Transverse colon (tissue), 4 donors: ENCODE results near the gene DMRTC2. TPM values are rescaled to one million over a fixed set of nuclear protein-coding genes. Genes with fewer than 3 reads are reported as not detected.

Experiments used
- DNase-seq: peaks from one replicate; pipeline ENCODE4 v3.0.0-alpha.2; 2019
- H3K27ac ChIP-seq, 4 donors: fragments of 200-600 bp; sonication (generic); 2 replicates each; pipeline ENCODE4 v1.5.1; 2016 to 2018; ENCODE audit warnings: inconsistent platforms in 4 of 4
- H3K27me3 ChIP-seq: fragments of 200-600 bp; sonication (generic); 2 replicates; pipeline ENCODE4 v1.5.1; 2017; ENCODE audit warnings: inconsistent platforms
- H3K36me3 ChIP-seq, 4 donors: fragments of 200-600 bp; sonication (generic); 2 replicates each; pipeline ENCODE4 v1.5.1; 2017 to 2019; ENCODE audit warnings: inconsistent platforms in 4 of 4
- H3K4me1 ChIP-seq, 4 donors: fragments of 200-600 bp; sonication (generic); 2 replicates each; pipeline ENCODE4 v1.5.1; 2017 to 2020; ENCODE audit warnings: inconsistent platforms in 4 of 4
- H3K4me3 ChIP-seq, 4 donors: fragments of 200-600 bp; sonication (generic); 1 replicate in 1 of 4; 2 replicates in 3 of 4; pipeline versions ENCODE4 v1.5.1 to v1.6.1; 2017 to 2019; ENCODE audit warnings: inconsistent platforms in 4 of 4
- H3K9me3 ChIP-seq, 2 donors: fragments of 200-600 bp; sonication (generic); 2 replicates each; pipeline ENCODE4 v1.5.1; 2017 to 2019; ENCODE audit warnings: inconsistent platforms in 2 of 2
- EP300 ChIP-seq: sonication (generic); formaldehyde crosslinking; IDR thresholded peaks from one replicate; pipeline ENCODE4 v1.6.1; 2017; ENCODE audit warnings: antibody characterized with exemption, low read depth
- POLR2A ChIP-seq: fragments of 450-650 bp; IDR thresholded peaks from one replicate; pipeline ENCODE4 v1.6.1; 2016; ENCODE audit warnings: antibody characterized with exemption, mild to moderate bottlenecking, moderate library complexity
- POLR2AphosphoS5 ChIP-seq, 3 donors: sonication (generic); formaldehyde crosslinking; IDR thresholded peaks; one replicate each; pipeline ENCODE4 v1.6.1; 2016; ENCODE audit warnings: antibody characterized with exemption in 3 of 3
- WGBS, 2 donors: methylation state at CpG; one replicate each; pipeline ENCODE4 v1.1.5; 2018; ENCODE audit warnings: low coverage in 1 of 2; 5-methylcytosine and 5-hydroxymethylcytosine counted together
- in situ Hi-C, 4 donors: fragments of 200-750 bp; cut with MboI; loops; one replicate each; pipeline versions ENCODE4 v1.15.0 to v1.15.1; 2017; ENCODE audit warnings: low sequenced_read_pairs in 3 of 4, low pct_ligation_motif_present in 1 of 4, low pct_unique_long_range_greater_than_20kb in 1 of 4
- intact Hi-C: fragments of 100-400 bp; cut with DNase I; formaldehyde crosslinking; loops from one replicate; pipeline ENCODE4 v1.15.1; 2023; ENCODE audit warnings: low total_unique reads
- total RNA-seq, 4 donors: library from RNA; depleted of rRNA; stranded (reverse); fragments of >200 nt; gene quantifications; one replicate each; pipeline ENCODE4 v1.1.0, GENCODE V29; 2016
- TF ChIP-seq, protein P1 (sequence below), 5 experiments: fragments of 200-600 bp in 3 of 5; fragments of 450-650 bp in 2 of 5; sonication (generic) in 3 of 5; IDR thresholded peaks; 1 replicate in 2 of 5; 2 replicates in 3 of 5; pipeline ENCODE4 v1.5.1; 2016 to 2017; ENCODE audit warnings: antibody characterized with exemption in 5 of 5, inconsistent platforms in 3 of 5, mild to moderate bottlenecking in 2 of 5, moderate library complexity in 1 of 5

The DMRTC2 gene
- total RNA-seq, 4 donors from 2014 or later: not detected

DNA sequence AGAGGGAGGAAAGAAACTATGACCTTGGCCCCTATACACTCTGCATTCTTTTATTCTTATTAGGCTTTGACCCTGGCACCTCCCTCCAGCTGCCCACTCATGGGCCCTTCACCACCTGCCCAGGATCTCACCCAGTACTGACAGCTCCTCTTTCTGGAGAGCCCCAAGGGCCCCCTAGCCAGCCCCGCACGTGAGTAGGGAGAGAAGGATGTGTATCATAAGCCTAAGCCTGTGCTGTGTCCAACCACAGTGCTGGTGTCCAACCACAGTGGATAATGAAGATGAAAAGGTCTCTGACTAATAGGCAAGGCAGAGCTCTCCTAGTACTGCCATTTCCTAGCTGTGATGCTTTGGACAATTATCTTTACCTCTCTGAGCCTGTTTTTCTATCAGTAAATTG, 4.2 kb downstream of the DMRTC2 start:
- H3K4me1 ChIP-seq: no peaks in the 10 kb centered on the region
- in situ Hi-C loops: loop anchor here in 1 of 4 donors (25.0 kb wide), 1 partner anchor 362 kb away; no protein-coding TSS in a partner anchor
- no peaks in the 10 kb centered on the region for H3K9me3 ChIP-seq
- H3K27me3 ChIP-seq: peaks cover 29% of the 10 kb centered on the region
- intact Hi-C loops: no loop called here
- H3K4me3 ChIP-seq: no peak overlapping the region
- 80% methylated on average over 2 of the region's 2 CpGs; no CpG with 5 or more reads in 1 of the 2 donors for WGBS, 2 donors
- H3K27ac ChIP-seq: no peak overlapping the region
- TF ChIP-seq EP300 (no peak), POLR2A (no peak), POLR2AphosphoS5 (IDR thresholded peaks at IDR 0.05) (no peak)
- TF ChIP-seq, protein P1, sequence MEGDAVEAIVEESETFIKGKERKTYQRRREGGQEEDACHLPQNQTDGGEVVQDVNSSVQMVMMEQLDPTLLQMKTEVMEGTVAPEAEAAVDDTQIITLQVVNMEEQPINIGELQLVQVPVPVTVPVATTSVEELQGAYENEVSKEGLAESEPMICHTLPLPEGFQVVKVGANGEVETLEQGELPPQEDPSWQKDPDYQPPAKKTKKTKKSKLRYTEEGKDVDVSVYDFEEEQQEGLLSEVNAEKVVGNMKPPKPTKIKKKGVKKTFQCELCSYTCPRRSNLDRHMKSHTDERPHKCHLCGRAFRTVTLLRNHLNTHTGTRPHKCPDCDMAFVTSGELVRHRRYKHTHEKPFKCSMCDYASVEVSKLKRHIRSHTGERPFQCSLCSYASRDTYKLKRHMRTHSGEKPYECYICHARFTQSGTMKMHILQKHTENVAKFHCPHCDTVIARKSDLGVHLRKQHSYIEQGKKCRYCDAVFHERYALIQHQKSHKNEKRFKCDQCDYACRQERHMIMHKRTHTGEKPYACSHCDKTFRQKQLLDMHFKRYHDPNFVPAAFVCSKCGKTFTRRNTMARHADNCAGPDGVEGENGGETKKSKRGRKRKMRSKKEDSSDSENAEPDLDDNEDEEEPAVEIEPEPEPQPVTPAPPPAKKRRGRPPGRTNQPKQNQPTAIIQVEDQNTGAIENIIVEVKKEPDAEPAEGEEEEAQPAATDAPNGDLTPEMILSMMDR (IDR thresholded peaks at IDR 0.05): no peak
- H3K36me3 ChIP-seq: no peaks in the 10 kb centered on the region
- DNase-seq: no peak

DNA sequence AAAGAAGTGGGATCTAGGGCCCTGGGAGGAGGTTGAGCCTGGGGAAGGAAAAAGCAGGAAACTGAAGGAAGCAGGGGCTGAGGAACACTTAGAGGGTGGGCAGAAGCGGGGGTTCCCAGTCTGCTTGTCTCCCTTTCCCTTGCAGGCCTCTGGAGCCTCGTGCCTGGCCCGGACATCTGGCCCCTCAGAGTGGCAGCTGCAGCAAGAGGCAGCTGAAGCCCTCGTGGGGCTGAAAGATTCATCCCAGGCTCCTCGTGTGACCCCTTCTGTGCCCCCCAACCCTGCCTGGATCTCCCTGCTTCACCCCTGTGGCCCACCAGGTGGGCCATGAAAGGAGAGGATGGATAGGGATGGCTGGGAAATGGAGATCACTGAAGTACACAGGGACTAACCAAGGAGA, 5.5 kb downstream of the DMRTC2 start:
- H3K4me1 ChIP-seq: no peaks in the 10 kb centered on the region
- peaks cover 29% of the 10 kb centered on the region for H3K27me3 ChIP-seq
- TF ChIP-seq POLR2A: no peak
- TF ChIP-seq POLR2AphosphoS5 (IDR thresholded peaks at IDR 0.05): no peak
- no peak for TF ChIP-seq EP300
- TF ChIP-seq, protein P1 (IDR thresholded peaks at IDR 0.05): no peak
- intact Hi-C loops (no loop called here), in situ Hi-C loops (no loop called here)
- WGBS, 2 donors: 57% methylated on average over 5 of the region's 5 CpGs; no CpG with 5 or more reads in 1 of the 2 donors
- H3K4me3 ChIP-seq: no peak overlapping the region
- H3K27ac ChIP-seq: no peak overlapping the region
- no peaks in the 10 kb centered on the region for H3K36me3 ChIP-seq
- H3K9me3 ChIP-seq: no peaks in the 10 kb centered on the region
- no peak for DNase-seq

DNA sequence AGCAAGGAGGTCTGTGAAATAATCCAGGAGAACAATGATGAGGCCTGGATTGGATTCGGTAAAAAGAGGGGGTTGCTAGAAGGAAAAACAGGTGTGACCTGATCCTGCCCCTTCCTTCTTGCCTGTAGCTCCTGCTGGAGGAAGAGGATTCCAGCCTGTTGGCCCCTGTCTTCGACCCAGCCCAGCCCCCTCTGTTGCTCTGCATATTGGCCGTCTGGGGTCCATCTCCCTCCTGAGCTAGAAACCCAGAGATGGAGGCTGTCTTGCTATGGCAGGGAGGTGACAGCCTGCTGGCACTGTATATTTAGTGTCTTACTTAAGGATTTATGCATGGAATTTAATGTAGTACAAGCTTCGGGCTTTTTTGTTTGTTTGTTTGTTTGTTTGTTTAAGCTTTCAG, 6.6 kb downstream of the DMRTC2 start:
- TF ChIP-seq POLR2A (no peak), EP300 (no peak), POLR2AphosphoS5 (IDR thresholded peaks at IDR 0.05) (no peak)
- TF ChIP-seq, protein P1 (IDR thresholded peaks at IDR 0.05): no peak
- no peaks in the 10 kb centered on the region for H3K9me3 ChIP-seq
- DNase-seq: no peak
- in situ Hi-C loops: no loop called here
- H3K4me1 ChIP-seq: no peaks in the 10 kb centered on the region
- intact Hi-C loops: no loop called here
- H3K4me3 ChIP-seq: no peak overlapping the region
- WGBS, 2 donors: 36 to 49% methylated on average over 4 of the region's 4 CpGs
- peaks cover 29% of the 10 kb centered on the region for H3K27me3 ChIP-seq
- H3K27ac ChIP-seq: no peak overlapping the region
- no peaks in the 10 kb centered on the region for H3K36me3 ChIP-seq

DNA sequence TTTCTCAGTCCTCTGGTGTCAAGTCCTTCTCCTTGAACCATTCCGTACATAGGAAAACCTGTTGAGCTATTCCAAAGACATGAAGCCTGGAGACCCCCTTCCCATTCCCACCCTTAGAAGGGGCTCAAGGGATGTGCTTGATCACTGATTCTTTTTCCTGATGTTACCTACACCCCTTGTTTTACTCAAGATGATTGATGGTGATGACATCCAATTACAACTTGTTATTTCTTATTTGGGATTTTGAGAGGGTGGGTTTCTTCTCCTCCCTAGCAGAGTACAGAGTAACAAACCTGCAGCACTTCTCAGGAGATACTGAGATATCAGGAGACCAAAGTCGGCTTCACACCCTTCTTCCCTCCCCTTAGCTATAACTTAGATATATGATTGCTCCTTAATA, 8.5 kb downstream of the DMRTC2 start:
- in situ Hi-C loops: no loop called here
- Histone ChIP-seq H3K9me3 (no peaks in the 10 kb centered on the region), H3K4me3 (no peak overlapping the region), H3K27me3 (peaks cover 29% of the 10 kb centered on the region), H3K27ac (no peak overlapping the region), H3K36me3 (no peaks in the 10 kb centered on the region), H3K4me1 (no peaks in the 10 kb centered on the region)
- TF ChIP-seq POLR2A: no peak
- WGBS, 2 donors: 60 to 82% methylated on average over 1 to 2 of the region's 2 CpGs
- no peak for DNase-seq
- intact Hi-C loops: no loop called here

DNA sequence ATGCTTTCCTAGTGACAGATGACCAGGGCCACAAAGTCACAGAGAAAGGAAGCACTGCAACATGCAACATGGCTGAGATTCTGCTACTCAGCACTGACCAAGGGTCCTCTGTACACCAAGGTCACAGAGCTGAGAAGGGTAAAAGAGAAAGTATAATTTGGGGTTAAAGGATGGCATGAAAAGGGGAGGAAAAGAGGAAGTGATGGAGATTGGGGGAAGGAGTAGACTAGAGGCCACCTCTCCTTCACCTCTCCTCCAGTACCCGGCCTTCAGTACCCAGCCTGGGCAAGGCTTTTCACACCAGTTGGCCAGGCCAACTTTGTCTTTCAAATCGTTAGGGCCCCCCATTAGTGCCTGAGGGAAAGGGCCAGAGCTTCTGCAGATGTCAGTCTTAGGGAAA, 8.9 kb downstream of the DMRTC2 start:
- intact Hi-C loops (no loop called here), in situ Hi-C loops (no loop called here)
- TF ChIP-seq POLR2A (no peak), EP300 (no peak), POLR2AphosphoS5 (IDR thresholded peaks at IDR 0.05) (no peak)
- TF ChIP-seq, protein P1 (IDR thresholded peaks at IDR 0.05): no peak
- WGBS, 2 donors: 64% methylated on average over 2 of the region's 2 CpGs; no CpG with 5 or more reads in 1 of the 2 donors
- Histone ChIP-seq H3K27me3 (peaks cover 29% of the 10 kb centered on the region), H3K4me1 (no peaks in the 10 kb centered on the region), H3K9me3 (no peaks in the 10 kb centered on the region), H3K36me3 (no peaks in the 10 kb centered on the region), H3K4me3 (no peak overlapping the region), H3K27ac (no peak overlapping the region)
- DNase-seq: no peak
